IMR-90 (cell line): ENCODE measurements around the gene CLUH. TPM values are rescaled to one million over a fixed set of nuclear protein-coding genes. Genes with fewer than 3 reads are reported as not detected.

ENCODE experiments used
- ATAC-seq: fragments of 200-7000 bp; cut with Tn5 transposase; 2 replicates; pipeline ENCODE4 v1.9.1; 2020; ENCODE audit warnings: low read depth, mild to moderate bottlenecking, moderate library complexity
- BruUV-seq: library from RNA; stranded (reverse); fragments of 400-500 nt; replicated peaks from 2 replicates; lab custom pipeline; 2021; lab: Mats Ljungman, UMichigan
- CTCF ChIA-PET: fragments of 300-600 bp; formaldehyde crosslinking; extraction: SDS; loops from one replicate; lab custom pipeline; 2021; ENCODE audit warnings: antibody characterized with exemption; lab: Yijun Ruan, JAX
- POLR2A ChIA-PET: fragments of 300-600 bp; sonication (Branson Sonifier 250); formaldehyde crosslinking; loops from one replicate; lab custom pipeline; 2022; ENCODE audit warnings: antibody characterized with exemption; ENCODE audit not compliant: unreplicated experiment; lab: Charles Lee
- DNase-seq: peaks from one replicate; pipeline ENCODE4 v3.0.0; 2013
- H2AFZ ChIP-seq: replicated peaks from 2 replicates; pipeline ENCODE3; 2013; ENCODE audit warnings: low read length, mild to moderate bottlenecking; ENCODE audit not compliant: poor library complexity
- H2AK5ac ChIP-seq: 2 replicates; pipeline ENCODE4 v1.6.1; 2013; ENCODE audit warnings: low read depth, low read length, inconsistent platforms
- H2AK9ac ChIP-seq: replicated peaks from 2 replicates; pipeline ENCODE3; 2013; ENCODE audit warnings: mild to moderate bottlenecking, low read depth, low read length, moderate library complexity; ENCODE audit not compliant: poor library complexity
- H2BK120ac ChIP-seq: 2 replicates; pipeline ENCODE4 v1.6.1; 2013; ENCODE audit warnings: low read depth, low read length, inconsistent platforms
- H2BK15ac ChIP-seq: 3 replicates; pipeline ENCODE4 v1.6.1; 2013; ENCODE audit warnings: low read depth, low read length, inconsistent platforms
- H2BK20ac ChIP-seq: 2 replicates; pipeline ENCODE4 v1.6.1; 2013; ENCODE audit warnings: low read depth, mild to moderate bottlenecking, inconsistent platforms, low read length, moderate library complexity
- H2BK5ac ChIP-seq: 2 replicates; pipeline ENCODE4 v1.6.1; 2013; ENCODE audit warnings: mild to moderate bottlenecking, low read depth, low read length, inconsistent platforms; ENCODE audit not compliant: poor library complexity, severe bottlenecking
- H3K14ac ChIP-seq: replicated peaks from 2 replicates; pipeline ENCODE4 v1.6.1; 2013; ENCODE audit warnings: low read depth, low read length, inconsistent platforms
- H3K18ac ChIP-seq: 2 replicates; pipeline ENCODE4 v1.6.1; 2013; ENCODE audit warnings: low read depth, low read length, control low read depth
- H3K23ac ChIP-seq: 2 replicates; pipeline ENCODE4 v1.6.1; 2013; ENCODE audit warnings: low read depth, low read length, inconsistent platforms
- H3K27ac ChIP-seq: 2 replicates; pipeline ENCODE4 v1.5.1; 2013; ENCODE audit warnings: mild to moderate bottlenecking, control low read depth, low read length; ENCODE audit not compliant: insufficient read depth
- H3K27me3 ChIP-seq: 2 replicates; pipeline ENCODE4 v1.6.1; 2013; ENCODE audit warnings: low read length; ENCODE audit not compliant: control insufficient read depth, insufficient read depth
- H3K36me3 ChIP-seq: 2 replicates; pipeline ENCODE4 v1.6.1; 2013; ENCODE audit warnings: low read length, mixed read lengths; ENCODE audit not compliant: control insufficient read depth, insufficient read depth
- H3K4ac ChIP-seq: 2 replicates; pipeline ENCODE4 v1.6.1; 2013; ENCODE audit warnings: low read depth, low read length, inconsistent platforms
- H3K4me1 ChIP-seq: 2 replicates; pipeline ENCODE4 v1.6.1; 2013; ENCODE audit warnings: low read length, mixed read lengths; ENCODE audit not compliant: control insufficient read depth, insufficient read depth
- H3K4me2 ChIP-seq: 2 replicates; pipeline ENCODE4 v1.6.1; 2013; ENCODE audit warnings: low read depth, mild to moderate bottlenecking, control low read depth, low read length, moderate library complexity
- H3K4me3 ChIP-seq: 2 replicates; pipeline ENCODE4 v1.5.1; 2013; ENCODE audit warnings: low read depth, mild to moderate bottlenecking, control low read depth, low read length, moderate library complexity; ENCODE audit not compliant: insufficient read depth
- H3K56ac ChIP-seq: 2 replicates; pipeline ENCODE4 v1.6.1; 2013; ENCODE audit warnings: low read length, inconsistent platforms; ENCODE audit not compliant: insufficient read depth; ENCODE audit errors: extremely low read depth
- H3K79me1 ChIP-seq, 2 experiments: 2 replicates each; pipeline ENCODE4 v1.6.1; 2013; ENCODE audit warnings: low read length in 2 of 2, inconsistent platforms in 1 of 2, low read depth in 1 of 2
- H3K9ac ChIP-seq: 2 replicates; pipeline ENCODE4 v1.6.1; 2013; ENCODE audit warnings: low read depth, low read length, control low read depth
- H3K9me1 ChIP-seq: 2 replicates; pipeline ENCODE4 v1.6.1; 2013; ENCODE audit warnings: low read length, inconsistent platforms; ENCODE audit not compliant: insufficient read depth
- H3K9me3 ChIP-seq: 2 replicates; pipeline ENCODE4 v1.6.1; 2013; ENCODE audit warnings: low read length; ENCODE audit not compliant: control insufficient read depth, insufficient read depth
- H4K20me1 ChIP-seq: 2 replicates; pipeline ENCODE4 v1.6.1; 2013; ENCODE audit warnings: low read length, inconsistent platforms; ENCODE audit not compliant: insufficient read depth
- H4K5ac ChIP-seq: 2 replicates; pipeline ENCODE4 v1.6.1; 2013; ENCODE audit warnings: mild to moderate bottlenecking, low read depth, low read length, control low read depth
- H4K8ac ChIP-seq, 2 experiments: 2 replicates each; pipeline ENCODE4 v1.6.1; 2013; ENCODE audit warnings: low read depth in 2 of 2, low read length in 2 of 2, control low read depth in 1 of 2, inconsistent platforms in 1 of 2
- H4K91ac ChIP-seq: 2 replicates; pipeline ENCODE4 v1.6.1; 2013; ENCODE audit warnings: low read depth, low read length, inconsistent platforms; ENCODE audit not compliant: insufficient read depth
- MAFK ChIP-seq: IDR thresholded peaks from 2 replicates; pipeline ENCODE4 v1.6.1; 2012; ENCODE audit warnings: low read depth, low read length, improper control_type of control experiment
- WGBS, 2 experiments: methylation state at CpG; one replicate each; pipeline versions ENCODE4 v1.1.5 to v1.1.7; 2013; ENCODE audit warnings: missing lambda C conversion rate in 2 of 2; ENCODE audit not compliant: insufficient read length in 1 of 2; ENCODE audit errors: extremely low coverage in 2 of 2; 5-methylcytosine and 5-hydroxymethylcytosine counted together
- dilution Hi-C: fragments of 300-500 bp; cut with HindIII; formaldehyde crosslinking; loops from one replicate; pipeline ENCODE4 v1.14.3; 2018; ENCODE audit warnings: low sequenced_read_pairs; ENCODE audit not compliant: unreplicated experiment
- in situ Hi-C: fragments of 300-500 bp; cut with MboI; formaldehyde crosslinking; loops from 3 replicates; pipeline ENCODE4 v1.14.3; 2019; ENCODE audit warnings: low sequenced_read_pairs, inconsistent platforms, mixed read lengths
- intact Hi-C: fragments of 100-400 bp; cut with micrococcal nuclease; formaldehyde crosslinking; loops from 2 replicates; pipeline ENCODE4 v1.10.0; 2022
- polyA plus RNA-seq, 3 experiments: library from polyadenylated mRNA; depleted of rRNA; stranded (reverse); fragments of >200 nt; gene quantifications; 2 replicates each; pipeline ENCODE4 v1.2.3, GENCODE V29; 2012; ENCODE audit warnings: low replicate concordance in 1 of 3
- total RNA-seq: library from RNA; depleted of rRNA; stranded (reverse); fragments of >200 nt; gene quantifications from 2 replicates; pipeline ENCODE4 v1.2.3, GENCODE V29; 2012

The CLUH gene
- total and polyA plus RNA-seq, 2 of the 4 experiments (the other 2 are of a cell fraction): 12.9 to 42.0 TPM

DNA sequence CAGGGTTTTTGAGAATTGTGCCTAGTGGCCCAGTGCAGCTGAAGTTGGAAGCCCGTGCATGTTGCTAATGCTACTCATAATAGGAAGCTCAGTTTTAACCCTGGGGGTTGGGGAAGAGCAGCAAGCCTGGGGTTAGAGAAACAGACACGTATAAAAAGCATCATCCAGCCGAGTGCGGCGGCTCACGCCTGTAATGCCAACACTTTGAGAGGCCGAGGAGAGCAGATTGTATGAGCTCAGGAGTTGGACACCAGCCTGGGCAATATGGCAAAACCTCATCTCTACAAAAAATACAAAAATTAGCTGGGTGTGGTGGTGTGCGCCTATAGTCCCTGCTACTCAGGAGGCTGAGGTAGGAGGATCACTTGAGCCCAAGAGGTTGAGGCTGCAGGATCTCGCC lies 2.3 kb upstream of the CLUH start:
- peaks cover 12% of the 10 kb centered on the region for H3K4me1 ChIP-seq
- POLR2A ChIA-PET: no interaction called here
- H2BK120ac ChIP-seq: no peak overlapping the region
- no peak overlapping the region for H2AFZ ChIP-seq
- no peak overlapping the region for H4K5ac ChIP-seq
- H3K23ac ChIP-seq: no peak overlapping the region
- H3K4me2 ChIP-seq: no peak overlapping the region
- H3K9ac ChIP-seq: no peak overlapping the region
- H2BK20ac ChIP-seq: no peak overlapping the region
- no peak overlapping the region for H3K27ac ChIP-seq
- CTCF ChIA-PET: no interaction called here
- H3K9me3 ChIP-seq: no peaks in the 10 kb centered on the region
- no peaks in the 10 kb centered on the region for H3K27me3 ChIP-seq
- intact Hi-C loops (no loop called here), in situ Hi-C loops (no loop called here), dilution Hi-C loops (no loop called here)
- no peak overlapping the region for H3K14ac ChIP-seq
- BruUV-seq: no TSS peak
- H3K4ac ChIP-seq: no peak overlapping the region
- no peak overlapping the region for H2BK15ac ChIP-seq
- no peak overlapping the region for H3K18ac ChIP-seq
- ATAC-seq: no peak
- H3K9me1 ChIP-seq: peaks cover 18% of the 10 kb centered on the region
- H4K91ac ChIP-seq: no peak overlapping the region
- H3K36me3 ChIP-seq: no peaks in the 10 kb centered on the region
- H2AK9ac ChIP-seq: no peak overlapping the region
- H3K4me3 ChIP-seq: no peak overlapping the region
- H4K20me1 ChIP-seq: peaks cover 21% of the 10 kb centered on the region
- H2BK5ac ChIP-seq: no peak overlapping the region
- no peak for TF ChIP-seq MAFK
- 83% methylated on average over 2 of the region's 9 CpGs; no CpG with 5 or more reads in 1 of the 2 experiments for WGBS, 2 experiments
- no peak for DNase-seq
- H3K56ac ChIP-seq: no peak overlapping the region
- peaks cover 0 to 32% of the 10 kb centered on the region in 2 experiments; a peak in 3 of 4 replicates for H3K79me1 ChIP-seq
- H2AK5ac ChIP-seq: no peak overlapping the region
- no peak overlapping the region for H4K8ac ChIP-seq
